ENCODE results near the gene LINGO3. TPM values are rescaled to one million over a fixed set of nuclear protein-coding genes. Genes with fewer than 3 reads are reported as not detected.

The LINGO3 gene
- total and polyA plus RNA-seq, 2 of the 8 experiments (the other 6 are each of a cell fraction or from before 2014, with no cell fraction given), result 0.59 TPM; not detected in 1

DNA sequence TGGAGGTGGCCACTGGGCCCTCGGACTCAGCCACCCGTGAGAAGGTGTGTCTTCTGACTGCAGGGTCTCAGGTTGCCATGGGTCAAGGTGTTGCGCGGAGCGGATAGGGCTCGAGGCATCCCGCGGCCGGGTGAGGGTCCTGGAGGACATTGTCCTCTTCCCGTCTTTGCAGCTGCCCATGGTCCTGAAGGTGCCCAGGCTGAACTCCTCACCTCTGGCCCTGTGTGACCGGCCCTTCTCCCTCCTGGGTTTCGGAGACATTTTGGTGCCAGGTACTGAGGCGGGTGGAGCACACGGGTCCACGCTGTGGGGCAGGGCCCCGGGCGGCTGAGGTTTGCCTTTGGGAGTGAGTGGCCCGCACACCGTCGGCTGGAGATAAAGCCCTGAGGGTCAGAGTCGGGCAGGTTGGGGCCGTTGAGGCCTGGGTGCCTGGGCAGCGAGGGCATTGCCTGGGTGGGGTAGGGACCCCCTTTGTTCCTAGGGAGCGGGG lies 36.5 kb upstream of the LINGO3 start:
- H2BK12ac ChIP-seq (ENCODE audit: low read depth, low read length), result no peak overlapping the region
- H3K14ac ChIP-seq (ENCODE audit: insufficient read length), result no peak overlapping the region
- no peak overlapping the region for H2AFZ ChIP-seq (ENCODE audit: low read length)
- no peaks in the 10 kb centered on the region for H3K79me2 ChIP-seq (ENCODE audit: control insufficient read depth in 1 of 2, insufficient read depth in 2 of 2, low read length in 2 of 2)
- H3K27ac ChIP-seq (ENCODE audit: low read depth, low read length), result no peak overlapping the region
- no peaks in the 10 kb centered on the region for H3K27me3 ChIP-seq (replicated peaks in 1 of 4; ENCODE audit: control insufficient read depth in 3 of 4, extremely low read depth in 1 of 4, insufficient read depth in 3 of 4, low read length in 3 of 4)
- H3K4me1 ChIP-seq (replicated peaks in 1 of 4; ENCODE audit: control insufficient read depth in 3 of 4, insufficient read depth in 4 of 4, low read length in 3 of 4), result no peaks in the 10 kb centered on the region
- FAIRE-seq, result no peak
- H4K8ac ChIP-seq (ENCODE audit: extremely low read depth, insufficient read depth, low read length), result no peak overlapping the region; the same call in 1 of the 2 replicates
- H3K56ac ChIP-seq (replicated peaks; ENCODE audit: insufficient read length, low read depth, low read length), result no peak overlapping the region
- H3K18ac ChIP-seq (ENCODE audit: extremely low read depth, low read length), result no peak overlapping the region
- ChIA-PET POLR2A (ENCODE audit: partially characterized antibody) (interaction anchor here (1.1 kb wide), 1 partner anchor 10 kb away, joined by 3 read pairs; no protein-coding TSS in a partner anchor), CTCF (ENCODE audit: partially characterized antibody) (no interaction called here)
- no peak for DNase-seq (ENCODE audit: low read depth in 1 of 2, low spot score in 2 of 2)
- no peak overlapping the region for H3K4ac ChIP-seq (replicated peaks; ENCODE audit: insufficient read length, low read depth, low read length)
- no peaks in the 10 kb centered on the region for H3K9me3 ChIP-seq (ENCODE audit: insufficient read depth in 2 of 2, low read depth in 1 of 2, low read length in 1 of 2)
- no peak overlapping the region for H3K4me3 ChIP-seq (ENCODE audit: extremely low read depth in 1 of 4, insufficient read depth in 2 of 4, low read depth in 3 of 4, low read length in 4 of 4)
- H3K23ac ChIP-seq (ENCODE audit: insufficient read length), result no peak overlapping the region
- H2BK20ac ChIP-seq (ENCODE audit: low read length), result no peak overlapping the region
- H4K20me1 ChIP-seq (replicated peaks in 1 of 2; ENCODE audit: control insufficient read depth in 1 of 2, insufficient read depth in 2 of 2, low read length in 2 of 2), result peaks cover 4 to 5% of the 10 kb centered on the region in 2 experiments
- H2BK120ac ChIP-seq (replicated peaks; ENCODE audit: low read depth, low read length), result no peak overlapping the region
- no peak overlapping the region for H3K4me2 ChIP-seq (ENCODE audit: insufficient read depth in 1 of 2, low read depth in 2 of 2, low read length in 2 of 2)
- no peaks in the 10 kb centered on the region for H3K79me1 ChIP-seq (ENCODE audit: low read depth, low read length)
- TF ChIP-seq BRCA1 (IDR thresholded peaks at IDR 0.05; ENCODE audit: low read depth, low read length), result no peak
- no peak for TF ChIP-seq RNF2 (IDR thresholded peaks at IDR 0.05; ENCODE audit: borderline replicate concordance, low read depth, low read length, missing control alignments, poor library complexity, severe bottlenecking)
- no peak for TF ChIP-seq RBBP5 (IDR thresholded peaks at IDR 0.05; ENCODE audit: borderline replicate concordance, low read depth, low read length)
- TF ChIP-seq, protein P1, sequence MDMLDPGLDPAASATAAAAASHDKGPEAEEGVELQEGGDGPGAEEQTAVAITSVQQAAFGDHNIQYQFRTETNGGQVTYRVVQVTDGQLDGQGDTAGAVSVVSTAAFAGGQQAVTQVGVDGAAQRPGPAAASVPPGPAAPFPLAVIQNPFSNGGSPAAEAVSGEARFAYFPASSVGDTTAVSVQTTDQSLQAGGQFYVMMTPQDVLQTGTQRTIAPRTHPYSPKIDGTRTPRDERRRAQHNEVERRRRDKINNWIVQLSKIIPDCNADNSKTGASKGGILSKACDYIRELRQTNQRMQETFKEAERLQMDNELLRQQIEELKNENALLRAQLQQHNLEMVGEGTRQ (IDR thresholded peaks at IDR 0.05; ENCODE audit: low read length), result no peak
- TF ChIP-seq, protein P2, sequence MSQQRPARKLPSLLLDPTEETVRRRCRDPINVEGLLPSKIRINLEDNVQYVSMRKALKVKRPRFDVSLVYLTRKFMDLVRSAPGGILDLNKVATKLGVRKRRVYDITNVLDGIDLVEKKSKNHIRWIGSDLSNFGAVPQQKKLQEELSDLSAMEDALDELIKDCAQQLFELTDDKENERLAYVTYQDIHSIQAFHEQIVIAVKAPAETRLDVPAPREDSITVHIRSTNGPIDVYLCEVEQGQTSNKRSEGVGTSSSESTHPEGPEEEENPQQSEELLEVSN (IDR thresholded peaks at IDR 0.05), result no peak
- TF ChIP-seq GABPA (IDR thresholded peaks at IDR 0.05; ENCODE audit: borderline replicate concordance, insufficient read depth, low read length), result no peak
- no peak for TF ChIP-seq ASH2L (IDR thresholded peaks at IDR 0.05; ENCODE audit: low read length)
- no peak for TF ChIP-seq SIN3A (conservative IDR thresholded peaks at IDR 0.05 in 1 of 2, IDR thresholded peaks at IDR 0.05 in 1 of 2; ENCODE audit: low read depth in 1 of 2, low read length in 2 of 2)
- no peak for TF ChIP-seq NRF1 (IDR thresholded peaks at IDR 0.05; ENCODE audit: low read depth, low read length)
- H2AK5ac ChIP-seq (ENCODE audit: low read depth, low read length), result no peak overlapping the region
- H4K91ac ChIP-seq (replicated peaks; ENCODE audit: insufficient read length, low read length), result no peak overlapping the region
- H3K9ac ChIP-seq (replicated peaks in 1 of 4; ENCODE audit: extremely low read depth in 1 of 4, low read depth in 3 of 4, low read length in 3 of 4), result no peak overlapping the region
- no peak overlapping the region for H2BK15ac ChIP-seq (ENCODE audit: low read length)
- H2BK5ac ChIP-seq (ENCODE audit: low read depth, low read length), result no peak overlapping the region
- 95% methylated on average over 17 of the region's 24 CpGs; no CpG with 5 or more reads in 1 of the 2 experiments for WGBS, 2 experiments (ENCODE audit: extremely low coverage in 1 of 2, insufficient coverage in 1 of 2, insufficient read length in 1 of 2, insufficient replicate concordance in 2 of 2, low coverage in 1 of 2, low lambda C conversion rate in 2 of 2, missing lambda C conversion rate in 1 of 2)
- H3K23me2 ChIP-seq (ENCODE audit: low read depth, low read length), result no peaks in the 10 kb centered on the region
- H3K36me3 ChIP-seq (ENCODE audit: control insufficient read depth in 2 of 4, insufficient read depth in 4 of 4, low read length in 3 of 4), result peaks cover 2 to 17% (median 6%) of the 10 kb centered on the region in 4 experiments; a peak in 3 of 8 replicates
- no peak overlapping the region for H4K5ac ChIP-seq (ENCODE audit: insufficient read length, low read depth, low read length)
